NCI-H2029 (cell line): ENCODE results near the gene SLC22A15.
"Not testable (repeated sequence)": the region's sequence is repeated elsewhere in the genome, so short reads cannot be mapped to it uniquely, and the experiment has no call there.

Experiments
- DNase-seq: peaks from one replicate; lab custom pipeline; 2025; lab: John Stamatoyannopoulos, UW

The SLC22A15 gene

DNA sequence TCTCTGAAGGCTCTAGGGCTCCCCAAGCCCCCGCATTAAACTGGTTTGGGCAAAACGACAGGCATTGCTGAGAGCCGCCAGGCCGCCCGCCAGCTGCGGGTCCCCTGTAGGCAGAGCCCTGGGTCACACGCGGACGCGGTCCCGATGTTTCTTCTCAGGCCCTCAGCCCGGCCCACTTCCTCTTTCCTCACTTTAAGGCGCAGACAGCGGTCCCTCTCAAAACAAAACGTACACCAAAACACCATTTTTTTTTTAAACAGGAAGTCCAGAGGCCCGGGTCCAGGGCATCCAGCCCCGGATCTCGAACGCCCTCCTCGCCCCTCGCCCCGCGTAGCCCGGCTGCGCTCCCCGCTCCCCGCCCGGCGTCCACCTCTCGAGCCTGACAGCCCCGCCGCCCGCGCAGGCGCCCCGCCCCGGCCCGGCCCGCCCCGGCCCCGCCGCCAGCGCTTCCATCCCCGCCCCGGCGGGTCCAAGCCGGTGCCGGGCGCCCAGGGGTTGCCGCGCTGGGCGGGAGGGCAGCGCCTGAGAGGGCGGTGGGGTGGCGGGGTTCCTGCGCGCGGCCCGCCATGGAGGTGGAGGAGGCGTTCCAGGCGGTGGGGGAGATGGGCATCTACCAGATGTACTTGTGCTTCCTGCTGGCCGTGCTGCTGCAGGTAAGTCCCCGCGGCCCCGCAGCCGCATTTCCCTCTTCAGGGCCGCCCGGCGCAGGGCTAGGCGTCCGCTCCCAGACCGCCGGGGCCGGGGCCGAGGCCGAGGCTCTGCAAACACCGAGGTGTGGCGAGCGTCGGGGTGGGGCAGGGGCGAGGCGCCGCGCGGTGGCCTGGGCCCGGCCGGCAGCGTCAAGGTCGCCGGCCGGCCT is at the start of gene SLC22A15:
Gene SLC22A15, plus strand, starts transcription at position 452 of the 859 bp plus-strand sequence. Its CDS starts 115 bp downstream, at position 567.
- peak; percentile 21 for DNase-seq

DNA sequence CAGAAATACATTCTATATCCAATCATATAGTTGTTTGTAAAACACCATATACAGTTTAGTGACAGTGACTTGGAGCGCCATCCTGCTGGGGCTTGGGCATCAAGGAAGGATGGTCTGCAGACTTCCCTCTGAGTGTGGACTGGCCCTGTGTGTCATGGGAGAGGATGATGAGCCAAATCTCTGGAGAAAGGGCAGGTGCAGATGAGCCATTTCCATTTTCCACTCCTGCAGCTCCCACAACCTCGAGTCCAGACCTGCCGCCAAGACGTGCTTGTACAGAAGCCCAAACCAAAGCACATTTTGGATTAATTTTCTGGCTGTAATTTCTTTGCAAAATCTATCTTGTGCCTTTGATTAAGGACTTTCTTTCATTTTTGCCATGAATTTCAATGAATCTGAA is 48.3 kb upstream of the SLC22A15 start:
- no peak for DNase-seq

DNA sequence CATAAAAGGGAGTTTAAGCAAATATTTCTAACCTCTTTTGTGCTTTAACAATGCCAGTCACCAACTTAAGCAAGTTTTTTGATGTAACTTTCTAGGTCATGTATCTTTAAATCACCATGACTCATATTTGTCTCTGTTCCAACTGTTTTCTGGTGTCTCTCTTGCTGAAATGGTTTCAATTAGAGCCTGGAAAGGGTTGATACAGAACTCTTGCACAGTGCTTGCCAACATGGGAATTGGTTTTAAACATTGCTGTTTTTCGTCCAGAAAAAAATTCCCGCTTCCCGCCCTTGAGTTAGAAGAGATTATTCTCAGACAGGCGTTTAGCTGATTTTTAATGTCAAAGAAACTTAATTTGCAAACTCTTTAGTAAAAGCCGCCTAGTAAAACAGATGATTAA is 46.4 kb upstream of the SLC22A15 start:
- no peak for DNase-seq

DNA sequence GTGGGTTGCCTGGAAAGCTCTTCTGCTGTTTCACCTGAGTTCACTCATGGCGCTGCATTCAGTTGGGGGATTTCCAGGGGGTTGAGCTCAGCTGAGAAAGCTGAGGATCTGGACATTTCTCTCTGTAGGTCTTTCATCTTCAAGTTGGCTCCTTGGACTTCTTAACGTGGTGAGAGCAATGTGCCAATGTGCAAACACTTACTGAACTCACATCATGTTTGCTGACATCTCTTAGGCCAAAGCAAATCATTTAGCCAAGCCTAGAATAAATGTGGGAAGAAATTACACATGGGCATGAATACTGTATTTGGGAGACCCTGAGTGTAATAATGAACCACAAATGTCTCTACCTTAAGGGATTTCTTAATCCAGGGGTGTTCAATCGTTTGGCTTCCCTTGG is 42.7 kb upstream of the SLC22A15 start:
- DNase-seq = no peak

DNA sequence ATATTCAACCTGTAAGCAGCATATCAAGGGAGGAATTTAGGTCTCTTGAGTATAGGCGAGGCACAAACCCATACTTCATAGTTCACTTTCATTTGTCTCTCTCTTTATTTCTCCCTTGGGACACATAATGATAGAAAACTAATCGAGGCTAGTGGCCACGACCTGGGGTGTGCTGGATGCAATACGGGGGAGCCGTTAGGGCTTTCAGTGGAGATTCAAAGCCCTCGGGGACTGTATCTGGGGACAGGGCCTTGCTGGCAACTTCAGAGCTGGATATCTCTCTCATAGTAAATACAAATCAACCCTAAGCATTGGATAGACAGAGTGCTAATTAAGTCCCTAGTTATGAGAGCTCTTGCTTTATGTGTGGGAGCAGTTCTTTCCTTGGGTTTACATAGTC is 36.9 kb upstream of the SLC22A15 start:
- no peak for DNase-seq

DNA sequence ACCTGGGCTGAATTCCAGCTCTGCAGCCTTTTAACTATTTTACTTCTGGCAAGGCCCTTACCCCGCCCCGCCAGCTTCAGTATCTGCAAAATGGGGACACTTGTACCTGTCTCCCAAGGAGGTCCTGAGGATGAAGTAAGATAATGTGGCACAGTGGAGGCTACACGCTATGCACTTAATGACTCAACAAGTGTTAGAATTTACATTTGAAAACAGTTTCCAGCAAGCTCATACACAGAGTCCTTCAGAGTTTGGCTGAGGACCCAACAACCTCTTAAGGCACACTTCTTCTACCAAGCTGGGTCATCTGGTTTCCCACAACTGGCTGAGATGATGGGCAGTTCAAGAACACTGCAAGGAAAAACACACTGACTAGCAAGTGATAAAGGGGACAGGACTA is 30.2 kb upstream of the SLC22A15 start:
- DNase-seq = no peak

DNA sequence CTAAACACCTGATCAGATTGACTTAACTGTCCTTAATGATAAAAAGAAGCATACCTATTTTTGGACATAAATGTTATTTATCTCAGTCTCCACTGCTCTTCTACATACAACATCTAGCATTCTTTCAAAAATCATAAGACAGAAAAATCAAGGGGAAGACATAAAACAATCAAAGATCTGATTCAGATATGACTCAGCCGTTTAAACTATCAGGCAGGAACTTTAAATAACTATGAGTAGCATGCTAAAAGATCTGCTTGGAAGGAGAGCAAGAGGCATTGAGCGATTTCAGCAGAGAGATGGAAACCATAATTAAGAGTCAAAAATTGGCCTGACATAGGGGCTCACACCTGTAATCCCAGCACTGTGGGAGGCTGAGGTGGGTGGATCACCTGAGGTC is 27.2 kb upstream of the SLC22A15 start:
- no peak for DNase-seq

DNA sequence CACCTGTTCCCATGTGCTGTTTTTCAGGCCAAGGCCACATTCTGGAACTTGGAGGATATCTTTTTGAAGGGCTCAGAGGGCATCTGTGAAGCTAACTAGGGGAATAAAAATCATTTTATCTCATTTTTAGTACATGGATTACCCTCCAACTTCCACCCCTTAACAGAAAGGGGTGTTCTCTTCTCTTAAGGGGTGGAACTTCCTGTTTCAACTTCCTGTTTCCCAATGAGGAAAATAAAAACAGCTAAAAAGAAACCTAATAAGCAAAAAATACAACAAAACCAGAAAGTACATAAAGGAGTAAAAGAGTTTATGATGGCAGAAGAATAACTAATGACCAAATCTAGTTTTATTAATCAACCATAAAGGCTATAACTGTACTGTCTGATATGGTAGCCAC is 24.8 kb upstream of the SLC22A15 start:
- no peak for DNase-seq

DNA sequence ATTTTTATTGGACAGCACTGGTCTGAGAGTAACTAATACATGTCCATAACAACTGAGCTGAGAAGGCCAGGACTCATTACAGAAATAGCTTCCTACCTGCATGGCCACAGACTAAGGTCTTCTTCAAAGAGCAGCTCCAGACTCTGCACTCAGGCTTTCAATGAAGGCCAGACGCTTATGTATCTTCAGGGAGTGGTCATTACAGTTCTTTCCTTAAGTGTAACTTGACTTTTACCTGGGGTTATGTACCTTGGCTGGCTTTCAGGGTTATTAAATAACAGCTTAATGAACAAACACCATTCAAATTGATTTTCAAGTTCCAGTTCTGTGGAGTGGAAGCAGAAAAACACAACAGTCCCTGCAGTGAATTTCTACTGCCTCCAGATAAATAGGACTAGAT is 23.8 kb upstream of the SLC22A15 start:
- no peak for DNase-seq

DNA sequence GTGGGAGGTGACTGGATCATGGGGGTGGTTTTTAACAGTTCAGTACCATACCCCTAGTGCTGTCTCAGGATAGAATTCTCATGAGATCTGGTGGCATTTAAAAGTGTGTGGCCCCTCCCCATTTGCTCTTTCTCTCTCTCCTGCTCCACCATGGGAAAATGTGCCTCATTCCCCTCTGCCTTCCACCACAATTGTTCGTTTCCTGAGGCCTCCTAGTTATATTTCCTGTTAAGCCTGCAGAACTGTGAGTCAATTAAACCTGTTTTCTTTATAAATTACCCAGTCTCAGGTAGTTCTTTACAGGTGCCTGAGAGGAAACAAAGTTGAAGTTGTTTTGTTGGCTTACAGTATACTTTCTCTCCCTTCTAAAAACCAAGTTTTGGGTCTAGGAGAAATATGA is 23.1 kb upstream of the SLC22A15 start:
- no peak for DNase-seq

DNA sequence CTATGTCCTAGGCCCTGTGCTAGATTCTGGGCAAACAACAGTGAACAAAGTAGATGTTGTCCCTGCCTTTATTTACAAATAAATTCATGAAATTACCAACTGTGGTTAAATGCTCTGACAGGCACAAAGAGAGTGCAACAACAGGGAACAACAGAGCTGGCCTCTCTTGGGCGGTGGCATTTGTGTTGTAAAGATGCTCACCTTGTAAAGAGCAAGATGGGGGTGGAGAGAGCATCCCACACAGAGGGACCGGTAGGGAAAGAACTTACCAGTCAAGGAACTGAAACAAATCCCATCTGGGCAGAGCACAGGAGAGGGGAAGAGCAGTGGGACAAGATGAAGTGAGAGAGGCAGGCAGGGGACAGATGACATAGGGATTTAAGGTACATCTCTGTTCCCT is 21.6 kb upstream of the SLC22A15 start:
- DNase-seq = no peak

DNA sequence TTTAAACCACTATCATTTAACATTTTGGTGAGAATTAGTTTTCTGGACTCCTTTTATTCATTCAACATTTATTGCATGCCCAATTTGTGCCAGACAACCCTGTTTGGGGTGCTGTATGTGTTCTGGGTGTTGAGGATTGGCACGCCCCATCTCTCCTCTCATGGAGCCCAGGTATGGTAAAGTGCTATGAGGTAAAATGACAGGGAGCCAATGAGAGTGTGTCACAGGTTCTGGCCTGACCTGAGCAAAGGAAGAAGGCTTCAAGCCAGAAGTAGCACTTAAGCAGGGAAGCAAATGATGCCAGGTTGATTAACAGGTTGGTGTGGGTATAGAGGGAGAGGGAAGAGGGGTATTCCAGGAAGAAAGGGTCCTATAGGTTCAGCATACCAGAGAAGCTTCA is 21.1 kb upstream of the SLC22A15 start:
- DNase-seq = no peak

DNA sequence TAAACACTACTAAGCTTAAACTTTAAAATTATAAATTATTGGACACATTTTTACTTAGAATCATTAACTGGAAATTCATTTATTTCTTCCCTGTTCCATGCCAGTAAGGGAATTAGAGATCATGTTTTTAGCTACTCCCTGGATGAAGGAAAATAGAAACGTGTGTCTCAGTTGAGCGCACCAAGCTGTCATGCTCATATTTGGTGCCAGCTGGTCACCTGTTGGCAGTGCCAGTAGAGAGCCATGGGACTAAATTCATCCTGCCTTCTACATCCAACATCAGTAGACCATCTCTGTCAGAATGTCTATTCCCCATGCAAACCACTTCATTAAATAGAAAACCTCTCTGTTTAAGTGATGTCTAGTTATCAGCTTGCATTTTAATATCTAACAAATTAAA is 17.4 kb upstream of the SLC22A15 start:
- DNase-seq = no peak

DNA sequence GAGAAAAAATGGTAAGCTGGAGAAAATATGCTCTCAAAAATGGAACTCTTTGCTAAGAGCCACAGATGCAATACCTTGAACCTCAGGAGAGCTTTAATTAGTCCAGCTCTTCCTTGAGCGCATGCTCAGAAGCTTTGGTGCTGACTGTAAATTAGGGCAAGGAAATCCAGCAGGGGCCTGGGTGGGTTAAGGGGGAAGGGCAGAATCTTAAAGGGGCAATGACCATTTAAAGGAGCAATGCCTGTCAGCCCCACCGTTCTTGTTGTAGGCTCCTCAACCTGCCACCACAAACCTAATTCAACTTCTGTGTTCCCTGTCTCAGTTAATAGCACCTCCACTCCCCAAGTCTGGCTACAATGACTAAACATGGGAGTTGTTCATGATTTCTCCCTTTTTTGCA is 6.8 kb upstream of the SLC22A15 start:
- DNase-seq = no peak

DNA sequence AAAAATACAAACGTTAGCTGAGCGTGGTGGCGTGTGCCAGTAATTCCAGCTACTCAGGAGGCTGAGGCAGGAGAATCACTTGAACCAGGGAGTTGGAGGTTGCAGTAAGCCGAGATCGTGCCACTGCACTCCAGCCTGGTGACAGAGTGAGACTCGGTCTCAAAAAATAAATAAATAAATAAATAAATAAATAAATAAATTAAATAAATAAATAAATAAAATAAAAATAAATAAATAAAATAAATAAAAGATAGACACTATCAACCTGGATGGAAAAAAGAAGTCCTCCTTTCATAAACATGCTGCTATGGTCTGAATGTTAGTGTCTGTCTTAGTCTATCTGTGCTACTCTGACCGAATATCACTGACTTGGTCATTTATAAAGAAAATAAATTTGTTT is 4.5 kb upstream of the SLC22A15 start:
- DNase-seq = not testable (repeated sequence)

DNA sequence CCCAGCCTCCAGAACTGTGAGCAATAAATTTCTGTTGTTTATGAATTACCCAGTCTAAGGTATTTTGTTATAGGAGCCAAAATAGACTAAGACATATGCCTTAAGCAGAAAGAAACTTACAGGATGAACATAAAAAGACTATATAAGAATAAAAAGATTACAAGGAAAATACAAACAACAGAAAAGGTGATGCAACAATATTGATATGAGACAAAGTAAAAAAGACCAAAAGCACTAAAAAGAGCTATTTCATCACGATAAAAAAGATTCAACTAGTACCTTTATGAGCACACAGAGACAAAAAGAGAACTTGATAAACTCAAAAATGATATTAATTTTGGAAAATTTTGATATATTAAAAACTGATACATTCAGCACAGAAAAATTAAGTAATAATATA is 3.2 kb upstream of the SLC22A15 start:
- DNase-seq = no peak

DNA sequence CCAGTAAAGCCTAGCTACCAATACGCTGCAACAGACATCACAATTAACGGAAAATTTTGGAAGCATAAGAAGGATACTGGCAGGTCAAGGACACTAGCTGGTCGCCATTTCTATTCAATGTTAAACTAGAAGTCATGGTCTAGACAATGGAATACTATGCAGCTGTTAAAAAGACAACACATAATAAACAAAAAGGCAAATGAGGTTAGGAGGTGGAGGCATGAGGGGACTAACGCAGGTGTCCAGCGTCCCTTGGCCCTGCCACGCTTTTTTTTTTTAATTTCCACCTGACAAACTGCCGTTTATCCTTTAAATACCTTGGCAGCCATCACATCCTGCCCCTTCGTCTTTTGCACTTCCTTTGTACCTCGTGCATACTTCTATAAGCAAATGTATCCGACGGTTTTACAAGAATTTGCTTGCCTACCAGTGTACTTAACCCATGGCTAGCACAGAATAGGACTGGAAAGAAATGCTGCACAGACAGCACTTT is 698 bp upstream of the SLC22A15 start:
- no peak for DNase-seq

DNA sequence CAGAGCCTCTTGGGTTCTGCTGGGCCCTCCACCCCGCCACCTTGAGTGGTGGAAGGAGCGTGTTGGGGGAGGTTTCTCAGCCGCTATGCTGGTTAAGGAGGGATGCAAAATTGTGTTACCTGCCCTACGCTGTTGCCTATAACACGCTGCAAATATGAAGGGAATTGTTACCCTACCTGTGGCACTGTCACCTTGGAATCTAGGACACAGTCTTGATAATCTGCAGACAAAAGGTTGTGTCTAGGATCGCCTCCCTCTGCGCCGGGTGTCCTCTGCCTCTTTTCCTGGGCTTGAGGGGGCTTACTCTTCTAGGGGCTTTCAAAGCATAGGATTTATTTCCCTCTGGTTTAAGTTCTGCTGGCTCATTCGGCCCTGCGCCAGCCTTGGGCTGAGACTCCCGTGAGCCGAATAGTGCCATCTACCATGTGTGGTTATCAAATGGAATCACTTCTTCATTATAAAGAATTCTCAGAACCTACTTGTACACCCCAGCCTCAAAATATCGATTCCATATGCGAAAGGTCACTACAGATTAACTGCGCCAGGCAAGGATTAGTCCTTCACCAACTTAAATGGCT is 697 bp downstream of the SLC22A15 start:
- no peak for DNase-seq

DNA sequence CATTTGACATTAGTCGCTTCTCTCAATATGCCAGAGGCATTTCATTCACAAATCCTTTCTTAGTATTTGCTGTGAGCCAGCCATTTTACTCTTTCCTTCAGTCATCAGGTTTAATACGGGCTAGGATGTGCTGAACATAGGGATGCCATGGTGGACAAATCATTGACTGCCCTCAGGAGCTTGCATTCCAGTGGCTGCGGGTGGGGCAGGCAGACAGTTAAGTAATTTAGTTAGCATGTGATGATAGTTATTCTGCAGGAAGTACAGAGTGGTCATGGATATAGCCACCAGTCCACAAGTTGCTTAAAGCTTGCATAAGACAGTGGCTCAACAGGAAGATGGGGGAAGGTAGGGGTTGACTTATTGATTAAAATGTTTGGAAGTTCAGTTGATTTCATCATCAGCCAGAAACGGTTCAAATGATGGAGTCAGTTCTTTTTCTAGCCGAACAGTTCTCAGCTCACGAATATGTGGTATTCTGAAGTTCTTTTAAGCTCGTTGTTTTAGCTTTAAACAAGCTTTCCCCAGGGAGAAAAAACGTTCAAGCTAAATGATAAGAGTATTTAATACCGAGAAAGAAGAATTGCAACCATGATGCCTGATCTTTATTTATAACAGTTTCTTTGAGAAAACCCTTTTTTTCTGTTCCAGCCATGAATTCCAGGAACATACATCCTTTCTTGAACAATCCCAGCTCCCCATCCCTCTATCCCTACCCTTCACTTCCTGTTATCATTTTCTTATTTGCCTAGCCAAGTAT is 1.4 kb downstream of the SLC22A15 start:
- DNase-seq = no peak

DNA sequence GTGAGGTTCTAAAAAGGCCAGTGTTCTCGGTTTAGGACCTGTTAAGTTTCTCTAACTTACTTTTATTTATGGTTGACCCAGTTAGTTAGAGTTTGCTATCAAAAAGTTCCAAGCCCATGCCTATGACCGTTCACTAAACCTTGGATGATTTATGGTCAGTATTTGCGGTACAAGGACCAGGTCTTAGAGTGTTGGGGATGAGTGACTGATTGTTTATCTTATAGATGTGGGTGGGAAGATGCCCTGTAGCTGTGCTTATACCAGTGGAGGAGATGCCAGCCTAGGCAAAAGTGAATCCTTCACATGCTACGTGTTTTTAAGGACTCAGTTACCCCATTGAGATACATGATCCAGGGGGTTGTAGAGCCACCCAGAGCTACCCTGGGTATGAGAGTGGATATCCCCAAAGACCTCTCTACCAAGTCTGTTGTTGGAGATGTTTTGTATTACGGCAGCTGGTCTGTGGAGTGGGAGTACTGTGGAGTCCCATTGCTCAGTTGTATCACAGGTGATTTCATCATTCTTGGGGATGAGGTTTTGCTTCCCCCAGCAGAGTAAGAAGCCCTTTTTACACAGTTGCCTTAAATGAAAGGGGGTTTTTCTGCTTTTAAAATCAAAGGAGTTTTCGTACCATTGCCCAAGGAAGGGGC is 2.1 kb downstream of the SLC22A15 start:
- no peak for DNase-seq

DNA sequence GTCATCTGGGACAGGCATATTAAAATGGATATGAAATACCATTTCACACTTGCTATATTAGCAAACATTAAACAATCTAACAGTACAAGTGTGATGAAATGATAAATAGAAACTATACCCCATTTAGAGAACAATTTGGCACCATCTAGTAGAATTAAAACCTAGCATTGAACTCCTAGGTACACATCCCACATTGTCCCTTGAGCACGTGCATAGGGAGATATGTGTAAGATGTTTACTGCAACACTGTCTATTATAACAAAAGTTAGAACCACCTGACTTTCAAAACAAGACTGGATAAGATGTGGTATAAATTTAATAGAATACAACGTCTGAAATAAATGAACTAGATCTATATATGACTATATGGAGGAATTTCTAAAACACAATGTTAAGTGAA is 3.8 kb downstream of the SLC22A15 start:
- no peak for DNase-seq
